Adipose tissue (tissue), 3 donors: Measurements from ENCODE around the gene NUP188. TPM values are rescaled to one million over a fixed set of nuclear protein-coding genes. Genes with fewer than 3 reads are reported as not detected.
"Not testable (repeated sequence)": the region's sequence is repeated elsewhere in the genome, so short reads cannot be mapped to it uniquely, and the experiment has no call there.

Experiments used
- H3K27ac ChIP-seq: one replicate; pipeline ENCODE4 v1.5.1; 2013; ENCODE audit warnings: low read depth, low read length
- WGBS, 3 donors: extraction: QIAGEN DNeasy Blood & Tissue Kit; methylation state at CpG; one replicate each; pipeline ENCODE4 v1.1.7; 2013; 5-methylcytosine and 5-hydroxymethylcytosine counted together
- polyA plus RNA-seq, 3 donors: library from polyadenylated mRNA; stranded (reverse); fragments of 200-250 nt; gene quantifications; one replicate each; pipeline ENCODE4 v1.2.3, GENCODE V29; 2013
- donor health status: healthy with polysubstance abuse.
- donor health status: Bipolar disorder and iron deficiency.
- donor health status: healthy.

Gene NUP188
- polyA plus RNA-seq, 3 donors = 7.8 to 20.9 (median 12.4) TPM

GRCh38 chr9:129012343-129012742 is 64.8 kb downstream of the NUP188 start:
- H3K27ac ChIP-seq = no peak overlapping the region
- WGBS, 3 donors = 86 to 92% (median 91%) methylated on average over 7 of the region's 7 CpGs

- no peak overlapping the region for H3K27ac ChIP-seq
- 93 to 96% (median 94%) methylated on average over 16 of the region's 16 CpGs for WGBS, 3 donors
Observed at GRCh38 chr9:129012893-129013448, 65.5 kb downstream of the NUP188 start.

GRCh38 chr9:129013674-129014073 is 66.2 kb downstream of the NUP188 start:
- no peak overlapping the region for H3K27ac ChIP-seq
- 89 to 92% (median 91%) methylated on average over 11 of the region's 11 CpGs for WGBS, 3 donors

- WGBS, 3 donors = 92 to 97% (median 93%) methylated on average over 11 of the region's 11 CpGs
- H3K27ac ChIP-seq = no peak overlapping the region
Observed at GRCh38 chr9:129014124-129014523, 66.6 kb downstream of the NUP188 start.

GRCh38 chr9:129014608-129015007 is 67.1 kb downstream of the NUP188 start:
- WGBS, 3 donors = 66 to 88% (median 79%) methylated on average over 8 of the region's 8 CpGs
- no peak overlapping the region for H3K27ac ChIP-seq

GRCh38 chr9:129021091-129021490 is 73.6 kb downstream of the NUP188 start:
- H3K27ac ChIP-seq = no peak overlapping the region
- 58 to 69% (median 67%) methylated on average over 8 of the region's 8 CpGs for WGBS, 3 donors

GRCh38 chr9:129022037-129022436 is 74.5 kb downstream of the NUP188 start:
- no peak overlapping the region for H3K27ac ChIP-seq
- 77 to 88% (median 88%) methylated on average over 8 to 9 of the region's 9 CpGs for WGBS, 3 donors

GRCh38 chr9:129023036-129023907 is 75.8 kb downstream of the NUP188 start:
- H3K27ac ChIP-seq = no peak overlapping the region

GRCh38 chr9:129023908-129024233 is 76.4 kb downstream of the NUP188 start:
- H3K27ac ChIP-seq = no peak overlapping the region
- WGBS, 3 donors = 55 to 67% (median 56%) methylated on average over 4 of the region's 4 CpGs

More at GRCh38 chr9:129023036-129023907, 75.8 kb downstream of the NUP188 start:
- WGBS, 3 donors = 60 to 73% (median 72%) methylated on average over 16 of the region's 16 CpGs

- WGBS, 3 donors = 25 to 58% (median 52%) methylated on average over 17 of the region's 17 CpGs
- no peak overlapping the region for H3K27ac ChIP-seq
Observed at GRCh38 chr9:129026442-129027223, 79.1 kb downstream of the NUP188 start.

- no peak overlapping the region for H3K27ac ChIP-seq
- WGBS, 3 donors = 13 to 43% (median 29%) methylated on average over 9 of the region's 9 CpGs
Observed at GRCh38 chr9:129027224-129027684, 79.8 kb downstream of the NUP188 start.

- H3K27ac ChIP-seq = no peak overlapping the region
- WGBS, 3 donors = 0 to 2% (median 2%) methylated on average over 34 to 47 of the region's 47 CpGs
Observed at GRCh38 chr9:129027685-129028191, 80.2 kb downstream of the NUP188 start.

GRCh38 chr9:129028192-129028966 is 80.9 kb downstream of the NUP188 start, which contains the start of gene SH3GLB2:
SH3GLB2 (minus strand) TSS chr9:129028331; CDS start chr9:129028154, 177 bp downstream.
- H3K27ac ChIP-seq = no peak within 1 kb of the TSS
- 2 to 3% (median 3%) methylated on average over 17 to 60 of the region's 60 CpGs for WGBS, 3 donors

- no peak overlapping the region for H3K27ac ChIP-seq
Observed at GRCh38 chr9:129030191-129030590, 82.7 kb downstream of the NUP188 start.

GRCh38 chr9:129031514-129031913 is 84.0 kb downstream of the NUP188 start:
- WGBS, 3 donors = 74 to 78% (median 78%) methylated on average over 4 of the region's 4 CpGs
- no peak overlapping the region for H3K27ac ChIP-seq

GRCh38 chr9:129032541-129033159 is 85.2 kb downstream of the NUP188 start:
- no peak overlapping the region for H3K27ac ChIP-seq
- 84 to 88% (median 87%) methylated on average over 12 of the region's 12 CpGs for WGBS, 3 donors

- H3K27ac ChIP-seq = no peak overlapping the region
- WGBS, 3 donors = 87 to 92% (median 88%) methylated on average over 8 of the region's 8 CpGs
Observed at GRCh38 chr9:129033216-129033615, 85.7 kb downstream of the NUP188 start.

- WGBS, 3 donors = 40 to 53% (median 44%) methylated on average over 13 of the region's 13 CpGs
- not testable (repeated sequence) for H3K27ac ChIP-seq
Observed at GRCh38 chr9:129035838-129036237, 88.3 kb downstream of the NUP188 start.
